HG02885 (cell line): ENCODE data around the gene SPP1.
"Not testable (repeated sequence)": the region's sequence is repeated elsewhere in the genome, so short reads cannot be mapped to it uniquely, and the experiment has no call there.

Experiments
- ATAC-seq: cut with Tn5 transposase; IDR thresholded peaks from one replicate; pipeline ENCODE4 v1.9.1; 2021; ENCODE audit warnings: mild to moderate bottlenecking; ENCODE audit not compliant: unreplicated experiment, poor library complexity

The SPP1 gene

GRCh38 chr4:87985097-87985886 is 9.8 kb downstream of the SPP1 start:
- ATAC-seq: peak; percentile 74

GRCh38 chr4:87985887-87986200 is 10.3 kb downstream of the SPP1 start:
- ATAC-seq: no peak

GRCh38 chr4:87986508-87986907 is 11.0 kb downstream of the SPP1 start:
- no peak for ATAC-seq

GRCh38 chr4:87989765-87990164 is 14.3 kb downstream of the SPP1 start:
- no peak for ATAC-seq

GRCh38 chr4:87995435-87995834 is 19.9 kb downstream of the SPP1 start:
- ATAC-seq: no peak

GRCh38 chr4:87999191-87999691 is 23.7 kb downstream of the SPP1 start:
- ATAC-seq: not testable (repeated sequence)

GRCh38 chr4:88001871-88002270 is 26.4 kb downstream of the SPP1 start:
- no peak for ATAC-seq

GRCh38 chr4:88002786-88003185 is 27.3 kb downstream of the SPP1 start:
- no peak for ATAC-seq

DNA sequence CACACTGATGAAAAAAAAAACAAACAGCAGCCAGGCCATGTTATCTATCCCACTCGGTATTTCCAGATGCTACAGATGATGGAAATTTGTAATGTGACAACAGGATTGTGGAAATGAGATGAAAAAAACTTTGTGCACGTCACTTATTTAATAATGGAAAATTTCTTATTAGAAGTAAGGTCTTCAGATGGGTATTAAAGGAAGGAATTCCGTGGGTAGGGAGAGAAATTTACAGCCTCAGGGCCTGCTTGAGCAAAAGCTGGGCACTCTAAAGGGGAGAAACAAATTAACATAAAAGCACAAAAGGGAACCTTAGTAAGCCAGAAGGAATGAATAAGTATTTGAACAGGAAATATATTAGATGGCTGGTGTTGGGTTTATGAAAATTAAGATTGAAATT is 27.7 kb downstream of the SPP1 start:
- ATAC-seq: no peak

DNA sequence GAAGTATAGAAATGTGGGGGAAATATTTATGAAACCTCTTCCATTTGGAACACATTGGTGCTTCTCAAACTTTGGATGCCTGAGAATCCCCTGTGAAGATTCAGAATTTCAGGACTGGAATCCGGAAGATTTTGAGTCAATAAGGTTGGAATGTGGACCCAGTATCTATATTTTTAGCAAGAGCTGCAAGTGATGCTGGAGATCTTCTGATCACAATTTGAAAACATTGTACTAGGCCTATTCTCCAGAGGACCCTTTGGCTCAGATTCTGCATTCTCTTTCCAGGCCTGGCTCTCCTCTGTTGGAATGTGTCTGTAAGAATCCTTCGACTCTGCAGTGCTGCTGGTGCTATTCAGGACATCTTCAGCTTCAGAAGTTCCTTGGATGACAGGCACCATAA is 29.6 kb downstream of the SPP1 start:
- ATAC-seq: no peak

- no peak for ATAC-seq
Measured at GRCh38 chr4:88005946-88006345, 30.4 kb downstream of the SPP1 start.

DNA sequence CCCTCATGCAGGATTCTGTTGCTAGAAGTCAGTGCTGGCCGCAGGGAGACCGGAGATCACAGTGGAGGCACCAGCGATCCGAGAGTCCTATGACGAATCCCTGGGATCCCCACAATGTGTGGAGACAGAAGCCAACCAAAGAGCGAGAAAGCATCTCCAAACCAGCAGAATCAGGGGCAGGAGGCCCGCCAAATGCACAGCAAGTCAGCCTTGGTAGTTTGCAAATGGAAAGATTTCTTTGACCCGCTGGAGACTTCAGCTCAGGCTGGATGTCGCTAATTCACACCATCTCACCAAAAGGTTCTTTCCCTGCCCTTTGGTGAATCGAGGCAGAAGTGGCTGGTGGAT is 31.4 kb downstream of the SPP1 start:
- ATAC-seq: no peak

DNA sequence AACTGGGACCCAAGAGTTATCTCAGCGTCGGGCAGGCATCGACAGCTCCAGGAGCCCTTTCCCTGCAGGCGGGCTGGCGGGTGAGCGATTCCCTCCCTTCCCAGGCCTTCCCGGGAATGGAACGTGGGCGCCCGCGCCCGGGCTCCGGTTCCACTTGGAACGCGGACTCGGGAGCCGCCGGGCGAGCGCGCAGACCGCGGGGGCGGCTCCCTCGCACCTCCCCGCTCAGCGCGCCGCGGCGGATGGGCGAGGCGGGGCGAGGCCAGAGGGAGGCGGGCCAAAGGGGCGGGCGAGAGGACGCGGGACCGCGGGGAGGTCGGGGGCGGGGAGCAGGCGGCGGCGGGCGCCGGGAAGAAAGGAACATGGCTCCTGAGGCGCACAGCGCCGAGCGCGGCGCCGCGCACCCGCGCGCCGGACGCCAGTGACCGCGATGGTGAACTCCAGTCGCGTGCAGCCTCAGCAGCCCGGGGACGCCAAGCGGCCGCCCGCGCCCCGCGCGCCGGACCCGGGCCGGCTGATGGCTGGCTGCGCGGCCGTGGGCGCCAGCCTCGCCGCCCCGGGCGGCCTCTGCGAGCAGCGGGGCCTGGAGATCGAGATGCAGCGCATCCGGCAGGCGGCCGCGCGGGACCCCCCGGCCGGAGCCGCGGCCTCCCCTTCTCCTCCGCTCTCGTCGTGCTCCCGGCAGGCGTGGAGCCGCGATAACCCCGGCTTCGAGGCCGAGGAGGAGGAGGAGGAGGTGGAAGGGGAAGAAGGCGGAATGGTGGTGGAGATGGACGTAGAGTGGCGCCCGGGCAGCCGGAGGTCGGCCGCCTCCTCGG is 32.0 kb downstream of the SPP1 start, which contains the start of gene PKD2:
Gene PKD2 (plus strand): TSS at position 332 of the 818 bp plus-strand sequence. CDS start 99 bp downstream, at position 431.
- ATAC-seq: peak; percentile 89

DNA sequence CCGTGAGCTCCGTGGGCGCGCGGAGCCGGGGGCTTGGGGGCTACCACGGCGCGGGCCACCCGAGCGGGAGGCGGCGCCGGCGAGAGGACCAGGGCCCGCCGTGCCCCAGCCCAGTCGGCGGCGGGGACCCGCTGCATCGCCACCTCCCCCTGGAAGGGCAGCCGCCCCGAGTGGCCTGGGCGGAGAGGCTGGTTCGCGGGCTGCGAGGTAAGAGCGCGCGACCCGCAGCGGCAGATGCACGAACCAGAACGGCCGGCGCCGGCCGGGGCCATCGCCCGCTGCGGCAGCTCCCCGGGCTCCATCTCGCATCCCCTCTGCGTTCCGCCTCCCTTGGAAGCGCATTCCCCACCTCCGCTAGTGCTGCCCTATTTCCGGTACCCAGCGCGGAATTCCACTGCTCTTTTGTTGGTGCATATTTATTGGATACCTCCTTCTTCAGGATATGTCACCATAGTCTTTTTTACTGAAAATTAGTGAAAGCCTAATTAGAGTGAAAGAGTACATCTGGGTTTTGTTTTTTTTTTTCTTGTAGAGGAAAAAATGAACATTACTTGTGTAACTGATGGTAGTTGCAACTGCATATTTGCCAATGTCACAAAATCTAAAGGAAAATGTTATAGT is 32.7 kb downstream of the SPP1 start:
- ATAC-seq: peak; percentile 37

DNA sequence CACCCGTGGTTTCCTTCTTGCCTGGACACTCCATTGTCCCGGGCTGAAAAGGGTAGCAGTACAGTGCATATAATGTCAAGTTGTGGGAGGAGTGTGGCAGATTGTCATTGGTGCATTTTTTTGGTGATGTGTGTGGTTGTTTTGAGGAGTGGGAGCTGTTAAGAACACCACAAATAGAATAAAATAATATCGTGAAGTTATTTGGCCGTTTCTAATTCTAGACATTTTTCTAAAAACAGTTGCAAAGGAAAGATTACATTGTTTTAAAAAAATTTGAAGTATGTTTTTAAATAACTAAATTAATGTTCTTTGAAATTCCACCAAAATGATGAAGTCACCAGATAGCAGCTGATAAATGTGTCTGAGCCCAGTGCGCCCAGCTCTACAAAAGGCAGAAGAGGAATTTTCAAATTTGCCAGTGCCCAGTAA is 33.2 kb downstream of the SPP1 start:
- ATAC-seq: no peak

- no peak for ATAC-seq
Measured at GRCh38 chr4:88009871-88010270, 34.4 kb downstream of the SPP1 start.

DNA sequence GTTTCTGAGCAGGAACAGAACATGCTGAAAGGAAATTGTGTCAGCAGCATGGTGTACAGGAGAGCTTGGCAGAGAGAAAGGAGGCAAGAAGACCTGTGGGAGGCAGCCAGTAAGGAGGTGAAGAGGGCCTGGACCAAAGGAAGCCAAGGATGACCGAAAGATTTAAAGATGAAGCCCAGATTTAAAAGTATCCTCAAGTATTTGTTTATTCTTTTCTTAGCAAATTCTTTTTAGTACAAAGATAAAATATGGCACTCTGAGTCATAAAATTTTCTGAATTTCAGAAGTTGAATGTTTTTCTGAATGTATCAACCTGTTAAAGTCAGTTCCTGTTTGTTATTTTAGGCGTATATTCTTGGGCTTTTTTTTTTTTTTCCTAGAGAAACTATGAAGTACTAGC is 35.5 kb downstream of the SPP1 start:
- ATAC-seq: no peak

GRCh38 chr4:88012647-88013046 is 37.1 kb downstream of the SPP1 start:
- peak; percentile 48 for ATAC-seq

GRCh38 chr4:88014386-88014905 is 38.9 kb downstream of the SPP1 start:
- ATAC-seq: no peak

GRCh38 chr4:88015659-88016295 is 40.3 kb downstream of the SPP1 start:
- ATAC-seq: no peak
